HG03571 (cell line): ENCODE data around the gene KRT83.
"Not testable (repeated sequence)": the region's sequence is repeated elsewhere in the genome, so short reads cannot be mapped to it uniquely, and the experiment has no call there.

ENCODE experiments used
- ATAC-seq: cut with Tn5 transposase; IDR thresholded peaks from one replicate; pipeline ENCODE4 v1.9.1; 2021; ENCODE audit not compliant: unreplicated experiment

Gene KRT83

DNA sequence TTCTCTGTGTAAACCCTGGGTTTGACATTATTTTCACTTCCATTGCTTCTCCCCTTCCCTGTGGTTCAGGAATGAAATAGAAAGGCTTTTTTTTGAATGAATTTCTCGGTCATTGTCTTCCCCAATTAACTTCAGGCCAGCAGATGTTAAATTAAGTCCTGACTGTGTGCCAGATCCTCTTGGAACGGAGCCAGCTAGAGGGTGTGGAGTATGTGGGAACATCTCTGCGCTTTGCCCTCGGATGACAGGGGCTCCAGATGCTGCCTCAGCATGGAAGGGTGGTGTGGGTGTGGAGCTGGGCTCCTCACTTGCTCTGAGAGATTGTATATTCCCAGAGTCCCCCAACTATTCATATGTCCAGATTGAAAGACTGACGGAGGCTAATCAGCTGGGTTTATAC is 33.0 kb upstream of the KRT83 start:
- no peak for ATAC-seq

DNA sequence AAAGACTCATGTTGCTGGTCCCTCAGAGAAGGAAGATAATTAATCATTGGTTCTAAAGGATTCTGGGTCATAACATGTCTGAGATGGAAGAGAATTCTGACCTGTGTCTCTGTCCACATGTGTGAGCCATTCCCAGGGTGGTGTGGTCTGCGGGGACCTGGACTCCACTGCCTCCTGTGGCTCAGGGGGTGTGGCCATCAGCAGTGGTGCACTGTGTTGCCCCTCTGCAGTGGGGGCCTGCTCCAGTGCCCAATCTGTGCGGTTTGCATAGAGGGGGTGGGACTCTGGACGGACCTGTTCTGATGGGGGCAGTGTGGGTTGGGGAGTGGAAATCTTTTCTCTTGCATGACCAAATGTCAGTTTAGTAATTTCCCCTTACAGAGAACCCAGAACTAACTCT is 32.6 kb upstream of the KRT83 start:
- ATAC-seq = no peak

DNA sequence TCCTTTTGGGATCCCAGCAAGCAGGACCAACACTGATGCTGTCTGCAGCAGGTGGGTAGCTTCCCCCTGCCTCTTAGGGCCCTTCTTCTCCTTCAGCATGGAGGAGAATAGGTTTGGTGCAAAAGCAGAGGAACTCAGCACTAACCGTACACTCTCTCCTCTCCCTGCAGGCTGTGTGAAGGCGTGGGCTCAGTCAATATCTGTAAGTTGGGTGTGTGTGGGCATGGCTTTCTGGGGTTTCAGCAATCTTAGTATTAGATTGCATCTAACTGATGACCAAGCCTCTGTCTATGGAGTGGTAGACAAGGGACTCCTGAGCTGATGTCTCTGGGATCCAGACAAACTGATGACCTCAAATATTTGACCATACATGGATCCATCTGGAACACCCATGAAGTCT is 31.8 kb upstream of the KRT83 start:
- no peak for ATAC-seq

DNA sequence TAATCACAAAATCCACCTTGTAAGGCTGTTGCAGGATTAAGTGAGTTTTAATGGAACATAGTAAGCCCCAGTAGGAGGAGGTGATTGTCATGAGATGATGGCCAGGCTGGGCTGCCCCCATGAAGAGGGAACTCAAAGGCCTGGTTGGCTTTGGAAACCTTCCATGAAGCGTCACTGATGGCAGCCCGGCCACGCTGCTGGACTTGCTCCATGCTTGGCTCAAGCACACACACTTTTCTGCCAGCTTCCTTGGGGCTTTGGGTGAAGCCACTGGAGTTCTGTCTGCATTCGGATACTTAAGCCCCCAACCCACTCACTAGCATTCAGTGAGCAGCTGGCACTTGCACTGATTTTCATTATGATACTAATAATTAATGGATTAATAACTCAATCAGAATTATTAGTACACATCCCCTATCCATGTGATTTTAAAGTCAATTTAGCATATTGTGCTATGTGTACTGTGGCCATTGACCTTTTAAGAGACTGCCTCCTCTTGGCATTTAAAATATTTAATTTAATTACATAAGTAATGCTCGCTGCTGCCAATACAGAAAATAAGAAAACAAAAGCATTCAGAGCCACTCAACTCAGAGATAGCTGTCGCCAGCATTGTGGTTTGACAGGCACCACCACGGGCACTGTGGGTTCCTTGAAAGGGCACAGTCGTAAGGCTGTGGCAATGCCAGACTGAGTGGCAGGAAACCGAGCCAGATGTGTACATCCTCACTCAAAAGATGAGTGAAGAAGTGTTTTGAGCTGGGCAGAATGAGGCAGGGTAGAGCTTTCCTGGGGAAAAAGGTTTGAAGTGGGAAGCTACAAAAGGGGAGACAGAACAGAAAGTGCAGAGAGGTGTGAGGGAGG is 30.2 kb upstream of the KRT83 start:
- ATAC-seq = no peak

GRCh38 chr12:52350786-52351185 is 29.6 kb upstream of the KRT83 start:
- no peak for ATAC-seq

DNA sequence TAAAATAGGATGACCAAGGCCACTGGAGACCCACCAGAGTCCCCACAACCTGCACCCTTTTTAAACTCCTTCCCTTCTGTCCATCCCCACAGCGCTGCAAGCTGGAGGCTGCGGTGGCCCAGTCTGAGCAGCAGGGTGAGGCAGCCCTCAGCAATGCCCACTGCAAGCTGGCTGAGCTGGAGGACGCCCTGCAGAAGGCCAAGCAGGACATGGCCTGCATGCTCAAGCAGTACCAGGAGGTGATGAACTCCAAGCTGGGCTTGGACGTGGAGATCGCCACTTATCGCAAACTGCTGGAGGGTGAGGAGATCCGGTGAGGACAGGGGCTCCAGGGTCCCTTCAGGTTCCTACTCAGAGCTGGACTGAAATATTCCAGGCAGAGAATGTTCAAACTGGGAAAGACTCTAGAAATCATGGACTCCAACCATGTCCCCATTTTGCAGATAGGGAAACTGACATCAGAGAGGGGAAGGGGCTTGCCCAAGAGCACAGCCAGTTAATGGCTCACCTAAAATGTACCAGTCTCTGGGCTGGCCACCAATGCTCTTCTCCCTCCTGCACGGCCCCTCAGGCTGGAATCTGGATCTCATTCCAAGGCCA is 28.9 kb upstream of the KRT83 start:
- ATAC-seq = no peak

- ATAC-seq = no peak
Measured at GRCh38 chr12:52349196-52349595, 28.0 kb upstream of the KRT83 start.

GRCh38 chr12:52347551-52348510 is 26.6 kb upstream of the KRT83 start:
- ATAC-seq = no peak

DNA sequence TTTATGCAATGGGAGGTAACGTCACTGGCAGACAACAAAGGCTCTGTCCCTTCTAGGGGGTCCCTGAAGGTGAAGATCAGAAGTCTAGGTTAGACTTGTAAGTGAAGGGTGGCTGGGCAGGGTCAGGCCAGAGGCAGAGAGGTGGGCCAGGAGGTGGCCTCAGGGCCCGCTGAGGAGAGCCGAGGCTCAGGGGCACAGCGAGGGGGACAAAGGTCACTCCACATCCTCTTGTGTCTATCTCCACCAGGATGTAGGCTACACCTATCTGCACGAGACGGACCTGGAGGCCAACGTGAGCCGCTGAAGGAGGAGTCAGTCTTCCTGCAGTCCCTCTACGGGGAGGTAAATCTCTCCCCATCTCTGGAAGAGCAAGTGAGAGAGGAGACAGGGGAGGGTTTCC is 25.8 kb upstream of the KRT83 start:
- ATAC-seq = no peak

- ATAC-seq = no peak
Measured at GRCh38 chr12:52346593-52346992, 25.4 kb upstream of the KRT83 start.

- ATAC-seq = not testable (repeated sequence)
Measured at GRCh38 chr12:52345041-52345440, 23.8 kb upstream of the KRT83 start.

DNA sequence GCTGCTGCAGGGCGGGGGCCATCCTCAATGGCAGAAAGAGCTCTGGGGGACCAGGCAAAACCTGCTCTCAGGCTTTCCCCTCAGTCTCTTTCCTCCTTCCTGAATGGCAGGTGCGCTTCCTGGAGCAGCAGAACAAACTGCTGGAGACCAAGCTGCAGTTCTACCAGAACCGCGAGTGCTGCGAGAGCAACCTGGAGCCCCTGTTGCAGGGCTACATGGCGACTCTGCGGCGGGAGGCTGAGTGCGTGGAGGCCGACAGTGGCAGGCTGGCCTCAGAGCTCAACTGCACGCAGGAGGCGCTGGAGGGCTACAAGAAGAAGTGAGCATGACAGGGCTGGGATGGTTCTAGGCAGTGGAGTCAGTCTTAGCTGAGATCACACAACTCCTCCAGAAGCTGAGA is 22.9 kb upstream of the KRT83 start:
- ATAC-seq = no peak

DNA sequence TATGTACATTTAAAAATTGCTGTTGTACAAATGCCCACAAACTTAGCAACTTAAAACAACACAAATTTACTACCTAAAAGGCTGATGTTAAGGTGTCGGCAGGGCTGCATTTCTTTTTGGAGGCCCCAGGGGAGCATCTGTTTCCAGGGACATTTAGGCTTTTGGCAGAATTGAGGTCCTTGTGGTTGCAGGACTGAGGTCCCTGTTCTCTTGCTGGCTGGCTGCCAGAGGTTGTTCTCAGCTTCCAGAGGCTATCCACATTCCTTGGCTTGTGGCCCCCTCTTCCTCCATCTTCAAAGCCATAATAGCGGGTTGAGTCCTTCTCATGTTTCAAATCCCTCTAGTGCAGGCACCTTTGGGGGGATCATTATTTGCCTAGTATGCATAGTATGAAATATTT is 22.4 kb upstream of the KRT83 start:
- ATAC-seq = no peak

DNA sequence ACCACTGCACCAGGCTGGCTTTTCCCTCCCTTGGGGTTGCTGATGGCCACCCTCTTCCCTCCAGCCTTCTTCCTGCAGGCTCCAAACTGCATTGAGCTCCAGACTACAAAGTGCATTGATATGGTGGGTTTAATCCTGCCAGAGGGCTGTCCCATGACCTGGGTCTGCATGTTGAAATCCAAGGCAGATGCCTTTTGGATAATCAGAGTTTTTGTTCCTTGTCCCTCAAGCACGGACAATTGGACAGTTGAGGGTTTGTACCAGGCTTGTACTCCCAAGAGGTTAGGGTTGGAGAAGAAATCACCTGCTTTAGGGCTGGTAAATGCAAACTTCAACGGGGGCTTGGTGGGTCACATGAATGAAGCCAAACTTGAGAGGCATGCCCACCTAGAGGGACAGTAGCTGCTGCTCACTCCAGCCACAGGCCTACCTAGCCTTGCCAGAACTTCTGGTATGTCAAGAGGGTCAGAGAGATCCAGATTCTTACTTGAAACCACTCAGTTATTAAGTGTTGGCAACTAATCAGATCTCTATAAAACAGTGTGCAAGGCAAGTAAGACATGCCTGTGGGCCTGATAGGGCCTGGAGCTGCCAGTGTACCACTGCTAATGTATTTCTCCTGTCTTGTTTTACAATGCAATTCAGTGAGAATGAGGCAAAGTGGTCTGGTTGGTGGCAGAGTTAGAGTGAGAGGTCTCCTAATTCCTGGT is 21.7 kb upstream of the KRT83 start:
- ATAC-seq = no peak

GRCh38 chr12:52341066-52341580 is 19.9 kb upstream of the KRT83 start:
- ATAC-seq = no peak

GRCh38 chr12:52338241-52338960 is 17.2 kb upstream of the KRT83 start:
- ATAC-seq = no peak

DNA sequence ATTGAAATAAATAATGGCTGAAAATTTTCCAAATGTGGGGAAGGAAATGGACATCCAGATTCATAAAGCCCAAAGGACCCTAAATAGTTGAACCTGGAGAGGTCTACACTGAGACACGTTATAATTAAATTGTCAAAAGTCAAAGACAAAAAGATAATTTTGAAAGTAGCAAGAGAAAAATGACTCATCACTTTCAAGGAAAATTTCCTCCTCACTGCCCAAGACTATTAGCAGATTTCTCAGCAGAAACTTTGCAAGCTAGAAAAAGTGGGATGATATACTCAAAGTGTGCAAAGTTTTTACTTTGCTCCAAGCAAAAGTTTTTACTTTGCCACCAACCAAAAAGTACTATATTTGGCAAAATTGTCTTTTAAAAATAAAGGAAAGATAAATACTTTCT is 15.9 kb upstream of the KRT83 start:
- no peak for ATAC-seq

GRCh38 chr12:52336641-52337040 is 15.4 kb upstream of the KRT83 start:
- ATAC-seq = no peak

DNA sequence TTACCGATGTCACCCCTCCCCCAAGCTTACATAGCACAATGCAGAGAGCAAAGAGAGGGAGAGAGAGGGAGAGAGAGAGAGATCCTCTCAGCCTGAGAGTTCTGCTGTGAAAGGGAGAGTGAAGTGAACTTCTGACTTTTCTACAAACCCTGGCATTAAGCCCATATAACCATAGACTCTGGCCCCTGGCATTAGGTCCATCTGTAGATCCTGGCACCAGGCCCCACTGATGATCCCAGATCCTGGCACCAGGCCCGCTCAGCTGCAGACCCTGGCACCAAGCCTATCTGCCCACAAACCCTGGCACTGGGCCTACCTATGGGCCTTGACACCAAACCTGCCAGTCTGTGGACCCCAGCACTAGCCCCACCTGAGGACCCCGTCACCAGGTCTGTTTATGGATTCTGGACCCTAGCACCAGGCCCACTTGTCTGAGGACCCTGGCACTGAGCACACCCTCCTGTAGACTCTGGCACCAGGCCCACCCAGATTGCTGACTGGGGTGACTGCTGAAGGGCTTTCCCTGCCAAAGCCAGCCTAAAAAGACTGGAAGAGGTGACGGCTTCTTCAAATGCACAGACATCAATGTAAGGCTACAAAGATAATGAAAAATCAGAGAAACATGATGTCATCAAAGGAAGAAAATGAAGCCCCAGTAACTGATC is 14.5 kb upstream of the KRT83 start:
- no peak for ATAC-seq

DNA sequence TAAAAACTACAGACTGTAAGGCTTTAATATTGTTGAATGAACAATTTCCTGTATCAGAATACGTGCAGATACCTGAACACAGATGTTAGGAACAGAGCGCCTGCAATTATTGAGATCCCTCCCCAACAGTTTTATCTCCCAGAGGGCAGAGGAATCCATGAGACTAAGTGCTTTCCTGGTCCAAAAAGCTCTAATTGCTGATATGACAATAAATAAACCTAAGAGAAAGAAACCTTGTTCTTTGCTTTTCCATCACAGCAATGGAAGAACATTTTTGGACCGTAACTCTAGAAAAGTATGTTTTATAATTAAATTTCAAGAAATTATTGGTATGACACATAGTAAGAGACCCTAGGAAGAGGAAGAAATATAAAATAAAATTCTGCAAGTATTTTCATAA is 13.0 kb upstream of the KRT83 start:
- ATAC-seq = no peak
